Neutrophil (primary cell): ENCODE data around the gene HDAC7.

Source experiments
- H3K27ac ChIP-seq: fragments of 200-600 bp; sonication (generic); 2 replicates; pipeline ENCODE4 v1.5.1; 2016; ENCODE audit warnings: mild to moderate bottlenecking, moderate library complexity
- H3K27me3 ChIP-seq: fragments of 200-600 bp; sonication (generic); 2 replicates; pipeline ENCODE4 v1.6.0; 2016; ENCODE audit warnings: mild to moderate bottlenecking
- H3K36me3 ChIP-seq: fragments of 200-600 bp; sonication (generic); 2 replicates; pipeline ENCODE4 v1.5.1; 2017
- H3K4me1 ChIP-seq, 2 experiments: fragments of 200-600 bp in 1 of 2; sonication (generic) in 1 of 2; 1 replicate in 1 of 2; 2 replicates in 1 of 2; pipeline versions ENCODE4 v1.5.1 to v1.6.1; 2013 to 2016; ENCODE audit warnings: low read depth in 1 of 2, low read length in 1 of 2, mild to moderate bottlenecking in 1 of 2, moderate library complexity in 1 of 2; ENCODE audit not compliant: control insufficient read depth in 1 of 2, insufficient read depth in 1 of 2
- H3K4me3 ChIP-seq, 2 experiments: fragments of 200-600 bp in 1 of 2; sonication (generic) in 1 of 2; 1 replicate in 1 of 2; 2 replicates in 1 of 2; pipeline ENCODE4 v1.5.1; 2013 to 2016; ENCODE audit warnings: low read depth in 1 of 2, low read length in 1 of 2, mild to moderate bottlenecking in 1 of 2, moderate library complexity in 1 of 2
- H3K9me3 ChIP-seq: fragments of 200-600 bp; sonication (generic); 2 replicates; pipeline ENCODE4 v1.5.1; 2016
- CTCF ChIP-seq: fragments of 200-600 bp; sonication (generic); IDR thresholded peaks from 2 replicates; pipeline ENCODE4 v1.5.1; 2016; ENCODE audit warnings: antibody characterized with exemption

HDAC7 gene

GRCh38 chr12:47808050-47808449 is 11.7 kb downstream of the HDAC7 start:
- Histone ChIP-seq H3K27me3 (no peaks in the 10 kb centered on the region), H3K36me3 (peaks cover 11% of the 10 kb centered on the region), H3K27ac (peak overlapping the region; percentile 91), H3K4me1 (peaks cover 73 to 95% of the 10 kb centered on the region in 2 experiments), H3K9me3 (no peaks in the 10 kb centered on the region), H3K4me3 (peak overlapping the region; percentile 53 to 56)
- TF ChIP-seq CTCF = no peak

DNA sequence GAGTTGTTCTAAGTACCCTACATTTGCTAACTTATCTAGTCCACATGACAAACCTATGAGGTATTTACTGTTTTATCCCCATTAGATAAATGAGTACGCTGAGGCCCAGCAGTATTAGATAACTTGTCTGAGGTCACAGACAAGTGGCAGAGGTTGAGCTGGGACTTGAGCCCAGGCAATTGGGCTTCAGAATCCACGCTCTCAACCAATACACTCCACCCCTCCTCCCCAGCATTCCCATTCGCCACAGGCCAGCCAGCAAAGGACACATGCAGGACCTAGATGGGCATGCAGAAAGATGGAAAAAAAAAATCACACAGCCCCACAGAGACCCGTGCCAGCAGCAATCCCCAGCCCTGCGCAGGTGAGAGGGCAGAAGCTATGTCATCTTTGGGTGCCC is 12.4 kb downstream of the HDAC7 start:
- H3K4me3 ChIP-seq = peak overlapping the region; percentile 53 to 56
- H3K9me3 ChIP-seq = no peaks in the 10 kb centered on the region
- H3K4me1 ChIP-seq = peaks cover 73 to 98% of the 10 kb centered on the region in 2 experiments
- H3K27ac ChIP-seq = peak overlapping the region; percentile 91
- peaks cover 11% of the 10 kb centered on the region for H3K36me3 ChIP-seq
- TF ChIP-seq CTCF = no peak
- no peaks in the 10 kb centered on the region for H3K27me3 ChIP-seq

DNA sequence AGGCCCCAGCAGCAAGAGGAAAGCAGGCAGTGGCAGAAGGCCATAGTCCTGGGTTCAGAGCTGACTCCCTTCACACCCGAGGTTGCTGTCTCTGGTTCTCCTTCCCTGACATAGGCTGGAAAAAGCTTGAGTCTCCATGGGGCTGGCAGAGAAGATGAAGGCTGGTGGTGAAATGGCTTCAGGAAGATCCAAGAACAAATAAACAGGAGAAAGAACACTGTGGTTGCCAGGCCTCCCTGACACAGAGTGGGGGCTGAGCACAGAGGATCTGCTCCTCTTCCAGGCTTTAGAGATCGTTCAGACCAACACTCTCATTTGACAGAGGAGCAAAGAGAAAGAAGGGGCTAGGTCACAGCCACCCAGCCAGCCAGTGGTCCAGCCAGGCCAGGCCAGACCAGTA is 14.3 kb downstream of the HDAC7 start:
- Histone ChIP-seq H3K4me1 (peaks cover 69 to 94% of the 10 kb centered on the region in 2 experiments), H3K36me3 (peaks cover 11% of the 10 kb centered on the region), H3K27me3 (no peaks in the 10 kb centered on the region), H3K4me3 (no peak overlapping the region), H3K9me3 (no peaks in the 10 kb centered on the region), H3K27ac (no peak overlapping the region)
- TF ChIP-seq CTCF = no peak

DNA sequence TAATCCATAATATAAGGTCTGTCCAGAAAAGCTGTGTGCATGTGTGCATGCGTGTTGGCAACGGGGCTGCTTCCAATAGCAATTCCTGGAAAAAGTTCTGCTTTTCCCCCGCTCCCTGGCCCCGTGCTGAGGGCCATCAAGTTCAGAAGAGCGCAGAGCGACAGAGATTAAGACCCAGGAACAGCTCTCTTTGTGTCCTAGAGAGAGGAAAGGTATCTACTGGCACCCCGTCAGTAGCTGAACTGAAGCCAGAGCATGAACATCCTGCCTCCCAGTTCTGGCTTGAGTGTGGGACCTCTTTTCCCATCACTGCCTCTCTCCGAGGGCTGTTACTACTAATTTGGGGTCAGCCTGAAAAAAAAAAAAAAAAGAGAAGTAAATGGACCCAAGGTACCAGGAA is 15.5 kb downstream of the HDAC7 start:
- H3K27ac ChIP-seq = no peak overlapping the region
- no peak overlapping the region for H3K4me3 ChIP-seq
- H3K9me3 ChIP-seq = no peaks in the 10 kb centered on the region
- no peaks in the 10 kb centered on the region for H3K27me3 ChIP-seq
- TF ChIP-seq CTCF = no peak
- peaks cover 68 to 90% of the 10 kb centered on the region in 2 experiments for H3K4me1 ChIP-seq
- peaks cover 13% of the 10 kb centered on the region for H3K36me3 ChIP-seq

- Histone ChIP-seq H3K36me3 (peaks cover 21% of the 10 kb centered on the region), H3K4me3 (peak overlapping the region; percentile 31 to 47), H3K4me1 (peaks cover 59 to 82% of the 10 kb centered on the region in 2 experiments), H3K27ac (peak overlapping the region; percentile 84), H3K27me3 (no peaks in the 10 kb centered on the region), H3K9me3 (no peaks in the 10 kb centered on the region)
- TF ChIP-seq CTCF = peak; percentile 4
Measured at GRCh38 chr12:47803191-47803875, 16.4 kb downstream of the HDAC7 start.
